ENCODE measurements around the gene NT5M.

The NT5M gene

GRCh38 chr17:17361543-17361866 is 58.3 kb downstream of the NT5M start:
- no peak overlapping the region for H3K4me3 ChIP-seq (ENCODE audit: low read depth, low read length)
- no peak for DNase-seq (ENCODE audit: low read depth)
- TF ChIP-seq CTCF (IDR thresholded peaks at IDR 0.05; ENCODE audit: low read depth, low read length, missing control alignments): no peak

- H3K4me3 ChIP-seq (ENCODE audit: low read depth, low read length): no peak overlapping the region
- no peak for DNase-seq (ENCODE audit: low read depth)
- TF ChIP-seq CTCF (IDR thresholded peaks at IDR 0.05; ENCODE audit: low read depth, low read length, missing control alignments): no peak
Observed at GRCh38 chr17:17361867-17362539, 58.8 kb downstream of the NT5M start.

GRCh38 chr17:17362540-17362930 is 59.4 kb downstream of the NT5M start:
- no peak overlapping the region for H3K4me3 ChIP-seq (ENCODE audit: low read depth, low read length)
- no peak for DNase-seq (ENCODE audit: low read depth)
- no peak for TF ChIP-seq CTCF (IDR thresholded peaks at IDR 0.05; ENCODE audit: low read depth, low read length, missing control alignments)

GRCh38 chr17:17363638-17364337 is 60.6 kb downstream of the NT5M start:
- H3K4me3 ChIP-seq (ENCODE audit: low read depth, low read length): no peak overlapping the region
- TF ChIP-seq CTCF (IDR thresholded peaks at IDR 0.05; ENCODE audit: low read depth, low read length, missing control alignments): no peak
- DNase-seq (ENCODE audit: low read depth): no peak

GRCh38 chr17:17364338-17364667 is 61.1 kb downstream of the NT5M start:
- no peak overlapping the region for H3K4me3 ChIP-seq (ENCODE audit: low read depth, low read length)
- no peak for TF ChIP-seq CTCF (IDR thresholded peaks at IDR 0.05; ENCODE audit: low read depth, low read length, missing control alignments)
- DNase-seq (ENCODE audit: low read depth): no peak

GRCh38 chr17:17365476-17366110 is 62.4 kb downstream of the NT5M start:
- no peak for TF ChIP-seq CTCF (IDR thresholded peaks at IDR 0.05; ENCODE audit: low read depth, low read length, missing control alignments)
- no peak overlapping the region for H3K4me3 ChIP-seq (ENCODE audit: low read depth, low read length)
- no peak for DNase-seq (ENCODE audit: low read depth)
